Embryonic facial prominence (tissue), 1 donor: ENCODE results near the gene MEP1B.
A peak's percentile ranks its signal among the peaks of the same experiment; 100 is the strongest.
"Not testable (repeated sequence)": the region's sequence is repeated elsewhere in the genome, so short reads cannot be mapped to it uniquely, and the experiment has no call there.

ENCODE experiments used
- DNase-seq: peaks from one replicate; pipeline ENCODE4 v3.0.0-alpha.2; 2016; ENCODE audit errors: extremely low spot score

MEP1B gene

GRCh38 chr18:32189790-32190189 lies at the start of gene MEP1B:
MEP1B (plus strand) TSS chr18:32190039; CDS start chr18:32190071, 32 bp downstream.
- DNase-seq = no peak

GRCh38 chr18:32148185-32148870 lies 41.5 kb upstream of the MEP1B start:
- DNase-seq = no peak

GRCh38 chr18:32152705-32153448 lies 37.0 kb upstream of the MEP1B start:
- DNase-seq = no peak

GRCh38 chr18:32156855-32157254 lies 33.0 kb upstream of the MEP1B start:
- no peak for DNase-seq

- no peak for DNase-seq
These were observed 32.3 kb upstream of the MEP1B start for GRCh38 chr18:32157580-32157979.

- peak; percentile 84 for DNase-seq
These were observed 31.7 kb upstream of the MEP1B start for GRCh38 chr18:32158108-32158624.

GRCh38 chr18:32158631-32159030 lies 31.2 kb upstream of the MEP1B start:
- not testable (repeated sequence) for DNase-seq

GRCh38 chr18:32160547-32160946 lies 29.3 kb upstream of the MEP1B start:
- DNase-seq = no peak

GRCh38 chr18:32167980-32168730 lies 21.7 kb upstream of the MEP1B start:
- DNase-seq = no peak

- DNase-seq = no peak
These were observed 16.2 kb upstream of the MEP1B start for GRCh38 chr18:32173654-32174053.

GRCh38 chr18:32174719-32175118 lies 15.1 kb upstream of the MEP1B start:
- no peak for DNase-seq

- no peak for DNase-seq
These were observed 14.6 kb upstream of the MEP1B start for GRCh38 chr18:32175265-32175664.

GRCh38 chr18:32176745-32177144 lies 13.1 kb upstream of the MEP1B start:
- not testable (repeated sequence) for DNase-seq

- no peak for DNase-seq
These were observed 12.3 kb upstream of the MEP1B start for GRCh38 chr18:32177530-32177929.

GRCh38 chr18:32183503-32183902 lies 6.3 kb upstream of the MEP1B start:
- no peak for DNase-seq

GRCh38 chr18:32190209-32190608 lies 370 bp downstream of the MEP1B start:
- no peak for DNase-seq

GRCh38 chr18:32195881-32196815 lies 6.3 kb downstream of the MEP1B start:
- no peak for DNase-seq

- no peak for DNase-seq
These were observed 10.9 kb downstream of the MEP1B start for GRCh38 chr18:32200766-32201165.

- DNase-seq = no peak
These were observed 12.3 kb downstream of the MEP1B start for GRCh38 chr18:32201948-32202672.

GRCh38 chr18:32208023-32208422 lies 18.2 kb downstream of the MEP1B start:
- DNase-seq = no peak

GRCh38 chr18:32208577-32208976 lies 18.7 kb downstream of the MEP1B start:
- DNase-seq = peak; percentile 56
